PFSK-1 (cell line): ENCODE results near the gene CFAP57.

Experiments
- FOXP2 ChIP-seq: optimal IDR thresholded peaks from 2 replicates; pipeline ENCODE3; 2011; ENCODE audit warnings: borderline replicate concordance, control low read depth, inconsistent platforms; ENCODE audit not compliant: insufficient read depth; ENCODE audit errors: extremely low read length, extremely low read depth
- POLR2AphosphoS5 ChIP-seq: IDR thresholded peaks from 2 replicates; pipeline ENCODE4 v1.6.1; 2012; ENCODE audit warnings: low read depth, mild to moderate bottlenecking, control low read depth, low read length, moderate library complexity
- REST ChIP-seq, 2 experiments: IDR thresholded peaks; 2 replicates each; pipeline versions ENCODE4 v1.6.1 to v1.8.0; 2011 to 2012; ENCODE audit warnings: low read depth in 2 of 2, low read length in 2 of 2, control low read depth in 1 of 2, inconsistent platforms in 1 of 2, mild to moderate bottlenecking in 1 of 2, moderate library complexity in 1 of 2; ENCODE audit not compliant: insufficient read depth in 1 of 2
- SIN3A ChIP-seq: IDR thresholded peaks from 2 replicates; pipeline ENCODE4 v1.6.1; 2012; ENCODE audit warnings: mild to moderate bottlenecking, low read length, moderate library complexity, borderline replicate concordance; ENCODE audit not compliant: insufficient read depth
- TAF1 ChIP-seq: IDR thresholded peaks from 2 replicates; pipeline ENCODE4 v1.6.1; 2012; ENCODE audit warnings: low read length, control low read depth, borderline replicate concordance; ENCODE audit not compliant: insufficient read depth

CFAP57 gene

GRCh38 chr1:43267291-43267805 is 95.2 kb downstream of the CFAP57 start:
- TF ChIP-seq FOXP2: no peak
- TF ChIP-seq TAF1: no peak
- no peak for TF ChIP-seq REST (IDR thresholded peaks at IDR 0.05; ENCODE audit: insufficient read depth in 1 of 2, low read depth in 2 of 2, low read length in 2 of 2)
- no peak for TF ChIP-seq POLR2AphosphoS5
- no peak for TF ChIP-seq SIN3A

GRCh38 chr1:43267818-43268425 is 95.8 kb downstream of the CFAP57 start:
- no peak for TF ChIP-seq REST (IDR thresholded peaks at IDR 0.05; ENCODE audit: insufficient read depth in 1 of 2, low read depth in 2 of 2, low read length in 2 of 2)
- no peak for TF ChIP-seq POLR2AphosphoS5
- TF ChIP-seq FOXP2: no peak
- TF ChIP-seq TAF1: no peak
- no peak for TF ChIP-seq SIN3A

- TF ChIP-seq REST (IDR thresholded peaks at IDR 0.05; ENCODE audit: insufficient read depth in 1 of 2, low read depth in 2 of 2, low read length in 2 of 2) (no peak), POLR2AphosphoS5 (no peak), SIN3A (no peak), TAF1 (no peak), FOXP2 (no peak)
Observed at GRCh38 chr1:43269627-43270375, 97.7 kb downstream of the CFAP57 start, which contains the start of gene TMEM125. Gene TMEM125 (plus strand): TSS chr1:43269983. CDS start chr1:43272723, 2,740 bp downstream.

- TF ChIP-seq POLR2AphosphoS5: no peak
Observed at GRCh38 chr1:43270421-43271095, 98.4 kb downstream of the CFAP57 start.

- TF ChIP-seq REST (IDR thresholded peaks at IDR 0.05; ENCODE audit: insufficient read depth in 1 of 2, low read depth in 2 of 2, low read length in 2 of 2): no peak
- no peak for TF ChIP-seq FOXP2
- TF ChIP-seq SIN3A: no peak
- no peak for TF ChIP-seq TAF1
- TF ChIP-seq POLR2AphosphoS5: no peak
Observed at GRCh38 chr1:43271186-43272118, 99.3 kb downstream of the CFAP57 start.
